SIG-M5 (cell line): Measurements from ENCODE around the gene C1orf198.

Source experiments
- DNase-seq: peaks from one replicate; lab custom pipeline; 2025; lab: John Stamatoyannopoulos, UW

C1orf198 gene

DNA sequence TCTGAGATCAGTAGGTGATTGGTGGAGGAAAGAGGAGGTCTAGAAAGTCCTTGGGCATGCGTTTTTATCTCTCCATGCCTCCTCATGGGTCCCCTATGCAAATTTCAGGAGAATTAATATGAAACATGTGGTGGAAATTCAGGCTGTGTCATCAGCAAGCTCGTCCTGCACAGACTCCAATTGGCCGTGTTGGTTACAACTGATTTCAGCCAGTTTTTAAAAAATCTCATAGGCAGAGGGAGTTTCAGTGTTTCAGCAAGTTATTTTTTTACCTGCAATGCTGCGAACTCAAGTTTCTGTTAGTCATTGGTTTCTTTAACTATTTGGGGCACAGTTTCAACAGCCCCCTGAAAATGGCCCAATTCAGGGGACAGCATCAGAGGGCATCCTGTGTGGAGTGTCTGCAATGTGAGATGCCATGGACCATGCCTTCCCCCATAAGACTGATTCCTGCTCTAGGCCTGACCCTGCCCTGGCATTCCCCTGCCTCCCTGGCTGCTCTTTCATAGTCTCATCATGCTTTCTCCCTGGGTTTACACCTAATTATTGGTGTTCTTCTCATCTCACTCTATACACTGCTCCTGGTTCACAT, 59.9 kb downstream of the C1orf198 start:
- no peak for DNase-seq

DNA sequence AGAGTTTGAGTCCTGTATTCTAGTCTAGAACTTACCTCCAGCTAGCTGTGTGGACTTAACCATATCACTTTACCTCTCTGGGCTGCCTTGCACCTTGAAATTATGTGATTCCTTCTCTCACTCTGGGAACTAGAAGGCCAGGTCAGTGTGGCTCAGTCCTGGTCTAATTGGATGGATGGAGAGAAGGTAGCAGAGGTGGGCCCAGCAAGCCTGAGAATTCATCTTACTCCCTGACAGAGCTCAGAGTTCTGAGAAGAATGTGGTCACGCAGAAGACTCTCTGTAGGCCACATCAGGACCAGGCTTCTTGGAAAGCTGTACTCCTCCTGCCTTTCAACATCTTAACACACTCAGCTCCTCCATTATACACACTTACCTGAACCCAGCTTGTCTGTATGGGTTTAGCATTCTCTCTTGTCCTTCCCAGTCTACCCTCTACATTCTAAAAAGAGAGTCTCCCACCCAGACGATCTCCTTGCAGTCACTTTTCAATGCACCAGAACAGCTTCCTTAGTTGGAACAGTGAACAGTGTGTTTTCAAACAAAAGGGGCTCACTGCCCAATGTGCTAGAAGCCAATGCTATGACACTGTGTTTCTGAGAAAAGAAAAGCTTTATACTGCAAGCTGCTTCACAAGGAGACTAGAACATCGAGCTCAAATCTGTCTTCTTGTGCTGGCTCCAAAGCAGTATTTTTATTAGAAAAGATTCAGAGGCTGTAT, 60.6 kb downstream of the C1orf198 start:
- no peak for DNase-seq

DNA sequence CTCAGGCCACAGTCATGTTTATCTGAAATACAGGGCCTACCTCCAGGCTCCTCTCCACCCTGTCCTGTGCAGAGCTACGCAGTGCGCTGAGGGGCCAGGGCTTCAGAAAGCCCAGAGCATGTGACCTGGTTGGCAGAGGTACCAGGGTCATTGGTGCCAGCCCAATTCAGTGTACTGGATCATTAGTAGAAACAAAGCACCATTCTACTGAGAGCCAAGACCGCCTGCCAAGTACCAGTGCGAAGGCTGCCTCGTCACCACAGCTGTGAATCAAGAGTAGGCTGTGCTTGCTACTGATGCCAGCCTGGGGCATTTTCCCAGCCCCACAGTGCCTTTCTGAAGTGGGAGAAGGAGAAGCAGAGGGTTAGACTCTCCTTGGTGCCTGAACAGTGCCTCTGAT, 61.3 kb downstream of the C1orf198 start:
- no peak for DNase-seq

DNA sequence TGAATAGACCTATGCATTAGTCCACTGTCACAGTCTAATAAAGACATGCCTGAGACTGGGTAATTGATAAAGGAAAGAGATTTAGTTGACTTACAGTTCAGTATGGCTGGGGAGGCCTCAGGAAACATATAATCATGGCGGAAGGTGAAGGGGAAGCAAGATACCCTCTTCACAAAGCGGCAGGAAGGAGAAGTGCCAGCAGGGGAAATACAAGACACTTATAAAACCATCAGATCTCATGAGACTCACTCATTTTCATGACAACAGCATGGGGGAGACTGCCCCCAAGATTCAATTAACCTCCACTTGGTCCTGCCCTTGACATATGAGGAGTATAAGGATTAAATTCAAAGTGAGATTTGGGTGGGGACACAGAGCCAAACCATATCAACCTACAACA, 61.8 kb downstream of the C1orf198 start:
- no peak for DNase-seq

DNA sequence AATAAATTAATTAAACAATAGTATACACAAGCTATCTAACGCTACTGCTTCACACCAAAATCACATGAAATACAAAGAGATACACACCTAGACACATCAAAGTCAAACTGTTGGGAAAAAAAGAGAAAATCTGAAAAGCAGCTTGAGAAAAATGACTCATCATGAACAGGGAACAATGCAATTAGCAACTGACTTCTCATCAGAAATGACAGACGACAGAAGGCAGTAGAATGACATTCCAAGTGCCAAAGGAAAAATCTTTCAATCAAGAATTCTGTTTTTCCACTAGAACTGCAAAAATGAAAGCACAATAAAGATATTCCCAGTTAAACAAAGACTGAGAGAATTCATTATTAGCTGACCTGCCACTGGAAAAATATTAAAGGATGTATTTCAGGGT, 63.9 kb downstream of the C1orf198 start:
- DNase-seq: no peak

DNA sequence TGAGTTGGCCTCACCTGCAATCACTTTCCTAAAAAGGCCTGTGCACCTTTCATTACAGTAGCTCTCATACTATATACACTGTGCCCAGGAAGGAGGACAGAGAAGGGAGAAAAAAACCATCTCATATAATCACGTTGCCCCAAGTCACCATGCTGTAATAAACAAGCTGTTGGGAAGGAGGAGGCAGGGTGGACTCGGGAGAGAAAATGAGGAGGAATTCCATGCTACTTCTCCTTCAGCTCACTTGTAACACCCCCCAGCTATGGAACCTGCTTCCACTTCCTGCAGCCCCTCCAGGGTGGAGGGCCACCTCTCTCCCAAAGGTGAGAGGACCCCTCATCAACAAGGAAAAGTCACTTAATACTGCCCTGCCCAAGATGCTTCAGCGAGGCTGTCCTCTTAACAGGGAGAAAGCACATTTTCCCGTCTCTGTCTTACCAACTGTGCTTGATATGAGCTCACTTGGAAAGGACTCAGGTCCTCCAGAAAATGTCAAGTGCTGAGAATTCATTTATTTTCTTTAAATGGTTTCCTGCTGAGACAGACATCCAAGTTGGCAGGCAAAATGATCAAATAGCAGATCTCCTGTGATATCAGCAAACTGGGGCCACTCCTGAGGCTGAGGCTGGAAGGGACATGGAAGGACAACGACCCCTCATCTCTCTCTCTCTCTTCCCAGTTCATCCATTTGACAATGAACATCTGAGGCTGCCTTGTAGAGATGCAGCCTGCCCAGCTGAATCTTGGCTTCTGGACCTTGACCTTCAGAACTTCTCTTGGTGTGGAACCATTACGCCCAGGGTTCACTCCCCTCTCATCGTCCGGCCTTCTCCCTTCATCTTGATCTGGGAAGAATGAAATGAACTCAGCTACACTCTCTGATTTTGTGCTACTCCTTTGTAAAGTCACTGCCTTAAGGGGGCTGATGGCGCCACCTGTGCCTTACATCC, 67.2 kb downstream of the C1orf198 start:
- DNase-seq: no peak

DNA sequence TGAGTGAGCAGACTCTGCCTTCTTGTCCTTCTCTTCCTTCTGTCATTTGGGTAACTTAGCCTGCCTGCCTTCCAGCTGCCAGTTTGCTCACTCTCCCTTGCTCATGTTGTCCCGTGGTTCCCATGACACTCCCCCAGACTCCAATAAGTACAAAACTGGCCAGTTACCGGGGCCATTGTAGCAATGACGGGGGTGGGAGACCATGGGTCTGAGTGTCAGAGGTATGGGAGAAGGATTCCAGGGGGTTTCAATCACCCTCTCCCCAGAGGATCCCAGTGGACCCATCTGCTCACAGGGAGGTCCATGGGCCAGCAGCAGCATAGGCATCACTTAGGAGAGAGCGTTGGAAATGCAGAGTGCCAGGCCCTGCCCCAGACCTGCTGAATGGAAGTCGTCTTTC, 69.8 kb downstream of the C1orf198 start:
- no peak for DNase-seq

DNA sequence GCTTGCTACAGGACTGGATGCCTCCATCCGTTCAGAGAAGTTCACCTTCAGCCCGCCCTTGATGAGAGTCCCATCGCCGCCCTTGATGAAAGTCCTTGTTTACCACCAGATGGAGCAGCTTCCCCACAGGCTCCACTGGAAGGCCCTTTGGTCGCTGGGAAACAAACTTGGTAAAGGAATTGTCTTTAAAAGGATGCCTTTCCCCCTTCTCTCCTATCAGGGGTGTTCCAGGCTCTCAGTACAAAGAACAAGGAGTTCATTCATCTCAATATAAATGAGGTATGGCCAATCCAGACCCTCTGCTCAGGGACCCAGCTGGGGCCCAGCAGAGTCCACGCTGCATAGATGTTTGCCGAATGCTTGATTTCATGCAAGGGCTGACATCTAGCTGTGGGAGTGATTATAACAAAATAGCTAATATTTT, 70.4 kb downstream of the C1orf198 start:
- no peak for DNase-seq

DNA sequence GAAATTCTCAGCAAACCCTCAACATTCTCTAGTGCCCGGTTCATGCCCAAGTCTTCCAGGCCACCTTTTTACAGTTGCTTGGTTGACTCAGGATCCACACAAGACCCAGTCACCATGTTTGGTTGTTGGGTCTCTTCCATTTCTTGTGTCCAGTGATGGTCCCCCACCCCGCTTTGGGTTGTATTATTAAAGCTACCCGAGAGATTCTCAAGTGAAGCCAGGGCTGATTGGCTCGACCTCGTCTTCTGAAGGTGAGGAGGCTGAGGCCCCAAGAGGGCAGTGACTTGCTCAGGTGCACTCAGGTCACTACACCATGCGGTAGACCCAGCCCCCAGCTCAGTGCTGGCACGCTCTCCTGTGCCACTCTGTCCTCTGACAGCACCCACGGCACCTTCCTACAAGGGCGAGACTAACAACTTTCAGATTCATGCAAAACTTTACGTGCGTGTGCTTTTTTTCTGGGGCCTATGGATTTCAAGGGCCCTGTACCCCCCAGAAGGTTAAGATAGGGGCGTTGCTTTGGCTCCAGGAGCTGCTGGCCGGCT, 70.9 kb downstream of the C1orf198 start:
- DNase-seq: no peak

DNA sequence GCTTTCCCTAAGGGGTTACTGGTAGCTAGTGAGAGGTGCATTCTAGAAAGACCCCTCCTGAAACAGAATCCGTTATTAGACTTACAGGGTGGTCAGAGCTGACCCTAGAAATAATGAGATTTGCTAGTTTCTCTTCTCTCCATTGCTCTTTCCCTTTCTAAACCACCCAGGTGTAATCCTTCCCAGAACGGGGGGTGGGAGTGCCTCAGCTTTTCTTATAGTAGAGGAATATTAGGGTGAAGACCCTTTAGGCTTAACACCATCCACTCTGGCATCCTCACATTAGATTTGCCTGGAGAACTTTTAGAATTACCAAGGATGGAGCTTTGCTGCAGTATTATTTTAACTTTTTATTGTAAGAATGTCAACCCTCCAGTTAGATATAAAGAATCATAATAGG, 71.7 kb downstream of the C1orf198 start:
- no peak for DNase-seq

DNA sequence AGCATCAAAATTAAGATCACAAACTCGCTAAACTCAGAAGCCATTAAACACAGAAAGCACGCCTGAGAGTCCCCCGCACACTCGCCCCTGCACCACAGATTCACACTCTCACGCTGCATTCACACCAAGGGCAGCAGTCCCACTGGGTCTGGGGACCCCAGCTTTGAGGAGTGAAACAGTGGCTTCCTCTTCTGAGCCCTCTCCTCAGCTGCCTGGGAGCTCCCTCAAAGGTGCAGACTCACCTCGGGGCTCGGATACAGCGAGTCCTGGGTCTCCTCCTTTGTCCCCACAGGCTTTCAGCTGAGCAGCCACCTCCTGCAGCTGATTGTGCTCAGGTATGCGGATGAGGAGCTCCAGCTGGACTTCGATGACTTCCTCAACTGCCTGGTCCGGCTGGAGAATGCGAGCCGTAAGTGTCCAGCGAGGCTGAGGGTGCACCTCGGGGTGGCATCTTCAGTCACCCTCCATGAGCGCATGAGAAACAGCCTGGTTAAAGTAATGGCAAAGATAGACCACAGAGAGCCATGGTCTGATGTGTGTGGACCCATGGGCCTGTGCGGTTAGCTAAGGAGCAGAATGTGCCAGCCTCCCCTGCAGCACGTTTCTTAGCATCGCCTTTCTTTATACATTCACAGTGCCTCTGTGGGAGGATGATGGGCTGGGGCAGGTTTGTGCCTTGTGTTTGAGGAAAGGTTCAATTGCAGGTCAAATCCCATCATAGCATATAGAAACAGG, 73.3 kb downstream of the C1orf198 start:
- no peak for DNase-seq

DNA sequence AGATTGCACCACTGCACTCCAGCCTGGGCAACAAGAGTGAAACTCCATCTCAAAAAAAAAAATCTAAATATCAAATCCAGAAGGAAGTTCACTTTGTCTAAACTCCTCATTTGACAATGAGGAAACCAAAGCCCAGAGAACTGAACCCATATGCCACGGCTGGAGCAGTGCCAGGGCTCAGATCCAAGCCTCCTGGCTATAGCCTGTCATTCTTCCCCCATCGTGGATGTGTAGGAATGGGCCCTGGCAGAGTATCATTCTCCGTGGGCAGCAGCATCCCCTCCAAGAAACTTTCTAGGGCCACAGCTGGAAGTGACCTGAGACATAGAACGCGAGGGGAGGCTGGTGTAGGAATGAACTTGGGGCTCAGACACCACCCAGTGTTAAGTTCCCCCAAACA, 73.9 kb downstream of the C1orf198 start:
- no peak for DNase-seq

DNA sequence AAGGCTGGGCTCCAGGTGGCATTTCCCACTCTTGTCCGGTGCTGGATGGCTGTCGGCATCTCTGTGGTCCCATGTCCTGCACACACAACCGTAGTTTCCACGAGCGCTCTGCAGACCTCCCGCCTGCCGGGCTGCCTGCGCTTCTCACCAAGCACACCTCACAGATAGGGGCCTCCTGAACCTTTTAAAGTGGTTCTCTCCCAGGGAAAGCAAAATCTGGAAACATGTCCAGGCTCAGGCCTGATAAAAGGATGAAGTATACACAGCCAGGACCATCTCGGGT, 74.9 kb downstream of the C1orf198 start:
- DNase-seq: no peak

DNA sequence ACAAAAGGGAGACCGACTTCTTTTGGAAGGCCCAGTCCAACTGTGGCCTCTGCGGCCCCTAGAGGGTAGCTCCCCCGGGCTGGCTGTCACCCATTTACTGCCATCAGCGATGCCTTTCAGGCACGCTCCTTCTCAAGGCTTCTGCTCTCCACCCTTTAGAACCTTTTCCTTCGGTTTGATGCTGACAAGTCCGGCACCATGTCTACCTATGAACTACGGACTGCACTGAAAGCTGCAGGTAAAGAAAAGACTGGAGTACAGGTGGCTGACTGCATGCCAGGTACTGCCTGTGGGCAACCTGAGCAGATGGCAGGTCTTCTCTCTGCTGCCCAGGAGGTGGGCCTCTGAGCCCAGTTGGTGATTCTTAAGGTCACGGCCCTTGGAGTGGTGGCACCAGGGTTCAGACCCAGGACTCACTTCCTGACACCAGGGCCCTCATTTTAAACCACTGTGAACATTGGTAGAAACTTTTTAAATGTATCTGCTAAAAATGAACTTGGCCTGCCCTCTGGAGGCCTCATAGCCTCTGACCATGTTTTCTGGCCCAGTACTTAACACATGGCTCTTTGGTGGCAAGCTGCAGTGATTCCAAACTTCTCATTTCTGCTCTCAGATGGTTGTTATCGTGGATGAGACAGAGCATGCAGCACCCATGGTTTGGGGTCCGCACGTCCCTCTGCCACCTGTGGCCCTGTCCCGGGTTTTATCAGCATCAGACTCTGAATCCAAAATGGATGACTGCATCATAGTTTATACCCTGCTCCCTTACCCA, 75.4 kb downstream of the C1orf198 start:
- no peak for DNase-seq

DNA sequence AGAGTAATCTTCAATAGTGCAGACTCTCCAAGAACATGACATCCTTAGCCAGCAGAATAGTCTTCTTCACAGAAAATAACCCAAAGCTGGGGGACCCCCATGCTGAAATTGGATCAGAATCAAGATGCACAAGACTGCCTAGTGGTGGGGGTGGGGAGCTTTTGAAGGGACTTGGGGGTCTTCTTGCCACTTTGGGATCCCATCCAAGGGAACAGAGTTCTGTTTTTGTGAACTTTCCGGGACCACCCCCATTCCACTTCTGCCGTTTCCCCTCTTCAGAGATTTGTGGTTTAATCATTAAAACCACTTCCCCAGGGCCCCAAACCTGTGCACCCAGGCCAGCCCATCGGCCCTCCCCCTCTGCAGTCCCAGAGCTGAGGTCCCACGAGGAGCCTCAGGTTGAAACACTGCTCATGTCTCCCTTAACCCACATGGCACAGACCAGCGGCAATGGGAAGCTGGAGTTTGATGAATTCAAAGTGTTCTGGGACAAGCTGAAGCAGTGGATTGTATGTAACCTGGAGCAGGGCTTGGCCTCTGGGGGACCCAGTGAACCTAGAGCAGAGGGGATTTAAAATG, 76.2 kb downstream of the C1orf198 start:
- DNase-seq: no peak

DNA sequence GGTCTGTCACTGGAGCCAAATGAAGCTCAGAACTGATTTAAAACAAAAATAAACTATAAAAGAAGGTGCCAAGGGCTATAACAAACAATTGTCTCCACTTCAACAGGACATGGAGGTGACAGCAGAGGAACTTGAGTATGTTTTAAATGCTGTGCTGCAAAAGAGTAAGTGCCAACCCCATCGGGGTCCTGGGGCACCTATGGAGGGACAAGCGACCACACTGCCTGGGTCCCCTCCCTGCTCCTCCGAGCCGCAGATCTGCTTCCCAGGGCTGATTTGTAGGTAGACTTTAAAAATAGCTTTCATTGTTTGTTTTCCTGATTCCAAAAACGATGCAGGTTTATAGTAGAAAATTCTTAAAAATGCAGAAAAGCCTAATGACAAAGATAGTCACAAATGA, 78.3 kb downstream of the C1orf198 start:
- no peak for DNase-seq

DNA sequence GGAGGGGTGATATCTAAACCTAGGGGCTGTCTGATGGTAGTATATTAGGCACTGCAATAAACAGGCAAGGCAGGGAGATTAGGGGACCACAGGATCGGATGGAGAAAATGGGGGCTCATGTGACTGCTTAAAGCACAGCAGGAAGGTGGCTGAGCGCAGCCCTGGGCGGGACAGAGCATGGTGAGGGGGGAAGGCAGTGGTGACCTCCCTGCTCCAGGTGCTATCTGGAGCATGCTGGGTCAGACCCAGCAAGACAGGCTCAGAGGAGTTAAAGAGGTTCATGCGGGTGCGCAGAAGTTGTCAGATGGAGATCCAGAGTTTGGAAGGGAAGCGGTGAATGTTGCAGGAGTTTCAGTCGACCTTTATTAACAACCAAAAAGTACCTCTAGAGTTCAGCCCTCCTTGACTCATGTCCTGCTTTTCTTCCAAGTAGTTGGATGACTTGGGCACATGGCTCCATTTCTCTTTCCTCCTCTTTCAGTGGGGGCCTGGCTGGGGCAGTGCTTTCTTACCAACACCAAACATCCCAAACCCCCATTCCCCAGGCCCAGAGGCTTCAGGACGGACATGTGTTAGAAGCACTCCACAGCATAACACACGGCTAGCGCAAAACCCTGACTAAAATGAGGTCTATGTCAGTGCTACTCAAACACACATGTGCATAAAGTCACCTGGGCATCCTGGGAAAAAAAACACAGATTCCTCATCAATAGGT, 79.6 kb downstream of the C1orf198 start:
- no peak for DNase-seq

DNA sequence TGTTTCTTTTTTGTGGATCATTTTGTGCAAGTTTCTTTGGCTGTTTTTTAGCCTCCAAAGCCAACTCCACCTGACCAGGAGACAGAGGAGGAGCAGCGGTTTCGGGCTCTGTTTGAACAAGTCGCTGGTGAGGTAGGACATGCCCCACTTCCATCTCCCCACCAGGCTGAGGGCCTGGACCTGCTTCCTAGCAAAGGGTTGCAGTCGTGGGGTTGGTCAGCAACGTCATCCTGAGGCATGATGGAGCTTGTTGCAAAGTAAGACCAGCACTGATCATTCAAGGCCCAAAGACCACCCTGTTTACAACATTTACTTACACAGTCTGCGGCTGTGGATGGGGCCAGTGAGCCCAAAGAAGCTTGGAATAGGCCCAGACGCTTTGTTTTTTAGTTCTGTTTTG, 80.8 kb downstream of the C1orf198 start:
- no peak for DNase-seq
